ENCODE measurements around the gene KCNA2.

GRCh38 chr1:110573314-110573713 is 32.8 kb downstream of the KCNA2 start:
- no peak for TF ChIP-seq POLR2AphosphoS5 (IDR thresholded peaks at IDR 0.05)
- TF ChIP-seq POLR2A (IDR thresholded peaks at IDR 0.05; ENCODE audit: low read depth): no peak

Measured in esophagus muscularis mucosa (tissue), 2 donors.